Inferior parietal cortex (tissue), 1 donor: ENCODE measurements around the gene CDK18.

Experiments
- DNase-seq: peaks from one replicate; pipeline ENCODE4 v3.0.0-alpha.2; 2016; ENCODE audit errors: extremely low spot score

CDK18 gene

GRCh38 chr1:205523261-205523890, 18.9 kb downstream of the CDK18 start:
- no peak for DNase-seq

GRCh38 chr1:205523891-205524793, 19.7 kb downstream of the CDK18 start:
- DNase-seq, result peak; percentile 96

GRCh38 chr1:205524794-205525101, 20.3 kb downstream of the CDK18 start:
- DNase-seq, result no peak

- no peak for DNase-seq
Observed at GRCh38 chr1:205525495-205526285, 21.2 kb downstream of the CDK18 start.

- no peak for DNase-seq
Observed at GRCh38 chr1:205526431-205526830, 22.0 kb downstream of the CDK18 start.

GRCh38 chr1:205527931-205528330, 23.5 kb downstream of the CDK18 start:
- DNase-seq, result no peak

- DNase-seq, result no peak
Observed at GRCh38 chr1:205528446-205528886, 24.0 kb downstream of the CDK18 start.

GRCh38 chr1:205528887-205529825, 24.7 kb downstream of the CDK18 start:
- DNase-seq, result peak; percentile 87

- DNase-seq, result no peak
Observed at GRCh38 chr1:205530116-205530515, 25.6 kb downstream of the CDK18 start.

GRCh38 chr1:205531191-205532025, 26.9 kb downstream of the CDK18 start:
- DNase-seq, result no peak

- no peak for DNase-seq
Observed at GRCh38 chr1:205532026-205532898, 27.8 kb downstream of the CDK18 start.

GRCh38 chr1:205532996-205533735, 28.7 kb downstream of the CDK18 start:
- no peak for DNase-seq

GRCh38 chr1:205533748-205534443, 29.4 kb downstream of the CDK18 start:
- DNase-seq, result no peak

GRCh38 chr1:205534444-205534985, 30.0 kb downstream of the CDK18 start:
- no peak for DNase-seq

- DNase-seq, result no peak
Observed at GRCh38 chr1:205535096-205535495, 30.6 kb downstream of the CDK18 start.

- DNase-seq, result no peak
Observed at GRCh38 chr1:205535866-205536758, 31.6 kb downstream of the CDK18 start.
